Left renal pelvis (tissue), 4 donors: Measurements from ENCODE around the gene ANKRD40. TPM values are rescaled to one million over a fixed set of nuclear protein-coding genes. Genes with fewer than 3 reads are reported as not detected.
"Not testable (repeated sequence)": the region's sequence is repeated elsewhere in the genome, so short reads cannot be mapped to it uniquely, and the experiment has no call there.

ENCODE experiments used
- DNase-seq, 4 donors: peaks; one replicate each; pipeline ENCODE4 v3.0.0-alpha.2; 2013; ENCODE audit warnings: low read depth in 4 of 4, low spot score in 3 of 4
- polyA plus RNA-seq, 4 donors: library from polyadenylated mRNA; unstranded; fragments of 120-200 nt; gene quantifications; one replicate each; pipeline ENCODE4 v1.2.1, GENCODE V29; 2013; ENCODE audit not compliant: insufficient read length in 4 of 4

ANKRD40 gene
- polyA plus RNA-seq, 4 donors: 46.3 to 48.6 (median 47.2) TPM

GRCh38 chr17:50687200-50688066 lies 20.3 kb downstream of the ANKRD40 start:
- DNase-seq: no peak

- DNase-seq: no peak
Observed at GRCh38 chr17:50686494-50687199, 21.1 kb downstream of the ANKRD40 start.

- DNase-seq: no peak
Observed at GRCh38 chr17:50685691-50686493, 21.8 kb downstream of the ANKRD40 start.

- no peak for DNase-seq
Observed at GRCh38 chr17:50685334-50685665, 22.4 kb downstream of the ANKRD40 start.

- DNase-seq: no peak
Observed at GRCh38 chr17:50684612-50685333, 22.9 kb downstream of the ANKRD40 start.

GRCh38 chr17:50684288-50684611 lies 23.5 kb downstream of the ANKRD40 start:
- DNase-seq: no peak

- no peak for DNase-seq
Observed at GRCh38 chr17:50683434-50684287, 24.1 kb downstream of the ANKRD40 start.

- DNase-seq: no peak
Observed at GRCh38 chr17:50682938-50683337, 24.8 kb downstream of the ANKRD40 start.

GRCh38 chr17:50682441-50682840 lies 25.3 kb downstream of the ANKRD40 start:
- DNase-seq: no peak

GRCh38 chr17:50681263-50682200 lies 26.2 kb downstream of the ANKRD40 start:
- no peak for DNase-seq

- not testable (repeated sequence) for DNase-seq
Observed at GRCh38 chr17:50680543-50681262, 27.0 kb downstream of the ANKRD40 start.

GRCh38 chr17:50680126-50680525 lies 27.6 kb downstream of the ANKRD40 start:
- no peak for DNase-seq

- no peak for DNase-seq
Observed at GRCh38 chr17:50679008-50679544, 28.6 kb downstream of the ANKRD40 start.

- no peak for DNase-seq
Observed at GRCh38 chr17:50677851-50678375, 29.8 kb downstream of the ANKRD40 start.

GRCh38 chr17:50676065-50676975 lies 31.4 kb downstream of the ANKRD40 start:
- DNase-seq: no peak

GRCh38 chr17:50675627-50676026 lies 32.1 kb downstream of the ANKRD40 start:
- DNase-seq: no peak
